Stimulated activated CD4-positive, alpha-beta T cell treated with anti-CD3 and anti-CD28 coated beads, TNF-alpha, amount 100 ng/mL, for 24 hours (primary cell): ENCODE data around the gene SUPT4H1.

Source experiments
- DNase-seq, 3 experiments: peaks; one replicate each; pipeline ENCODE4 v3.0.0-alpha.2; 2020; ENCODE audit warnings: low read depth in 3 of 3

SUPT4H1 gene

DNA sequence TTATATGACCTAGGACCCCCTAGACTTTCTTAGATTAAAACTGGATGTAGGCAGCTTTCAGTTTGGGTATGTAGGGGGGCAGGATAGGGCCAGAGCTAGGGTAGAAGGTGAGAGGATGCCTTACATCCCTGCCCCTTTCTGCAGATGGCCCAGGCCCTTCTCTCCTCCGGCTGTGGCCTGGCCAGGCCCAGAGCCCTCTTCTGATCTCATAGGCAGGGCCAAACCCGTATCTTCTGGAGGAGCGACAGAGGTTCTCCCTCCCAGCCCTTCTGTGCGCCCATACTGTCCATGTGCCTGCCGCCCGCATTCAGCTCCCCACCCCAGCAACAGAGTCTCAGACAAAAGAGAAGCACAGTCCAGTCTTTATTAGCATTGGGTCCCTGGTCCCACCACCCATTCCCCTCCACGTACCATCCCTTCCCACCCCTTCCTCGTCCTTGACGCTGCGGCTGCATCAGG lies 21.4 kb downstream of the SUPT4H1 start:
- peak in 1 of 3 experiments; percentile 58 for DNase-seq

- peak in 1 of 3 experiments; percentile 50 for DNase-seq
These were observed 22.0 kb downstream of the SUPT4H1 start for GRCh38 chr17:58329810-58330537.

- peak; percentile 78 to 90 (median 81) for DNase-seq
These were observed 22.8 kb downstream of the SUPT4H1 start for GRCh38 chr17:58329035-58329809.

GRCh38 chr17:58328195-58329034 lies 23.6 kb downstream of the SUPT4H1 start, which contains the start of gene TSPOAP1:
TSPOAP1 (minus strand) TSS chr17:58328795; CDS start chr17:58327920, 875 bp downstream.
- DNase-seq, result peak; percentile 74 to 89 (median 76)

GRCh38 chr17:58327363-58328194 lies 24.4 kb downstream of the SUPT4H1 start:
- peak in 1 of 3 experiments; percentile 65 for DNase-seq

GRCh38 chr17:58326609-58327362 lies 25.2 kb downstream of the SUPT4H1 start:
- DNase-seq, result no peak

- no peak for DNase-seq
These were observed 26.0 kb downstream of the SUPT4H1 start for GRCh38 chr17:58325976-58326468.

GRCh38 chr17:58325289-58325726 lies 26.7 kb downstream of the SUPT4H1 start:
- no peak for DNase-seq

- no peak for DNase-seq
These were observed 27.4 kb downstream of the SUPT4H1 start for GRCh38 chr17:58324409-58325288.

DNA sequence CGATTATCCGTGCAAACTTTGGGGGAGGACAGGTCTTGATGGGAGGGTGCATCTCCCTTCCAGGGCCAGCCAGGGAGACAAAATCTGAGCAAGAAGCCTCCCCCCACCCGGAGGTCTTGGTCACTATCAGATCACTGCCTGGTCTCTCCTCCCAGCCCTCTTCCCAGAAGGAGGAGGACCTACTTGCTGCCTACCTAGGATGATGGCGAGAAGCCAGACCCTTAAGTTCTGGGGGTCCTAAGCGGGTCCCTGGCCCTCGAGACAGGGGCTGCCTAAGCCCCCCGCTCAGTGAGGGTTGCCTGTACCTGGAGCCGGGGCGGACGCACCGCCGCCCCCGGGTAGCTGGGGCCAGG lies 28.0 kb downstream of the SUPT4H1 start:
- no peak for DNase-seq

DNA sequence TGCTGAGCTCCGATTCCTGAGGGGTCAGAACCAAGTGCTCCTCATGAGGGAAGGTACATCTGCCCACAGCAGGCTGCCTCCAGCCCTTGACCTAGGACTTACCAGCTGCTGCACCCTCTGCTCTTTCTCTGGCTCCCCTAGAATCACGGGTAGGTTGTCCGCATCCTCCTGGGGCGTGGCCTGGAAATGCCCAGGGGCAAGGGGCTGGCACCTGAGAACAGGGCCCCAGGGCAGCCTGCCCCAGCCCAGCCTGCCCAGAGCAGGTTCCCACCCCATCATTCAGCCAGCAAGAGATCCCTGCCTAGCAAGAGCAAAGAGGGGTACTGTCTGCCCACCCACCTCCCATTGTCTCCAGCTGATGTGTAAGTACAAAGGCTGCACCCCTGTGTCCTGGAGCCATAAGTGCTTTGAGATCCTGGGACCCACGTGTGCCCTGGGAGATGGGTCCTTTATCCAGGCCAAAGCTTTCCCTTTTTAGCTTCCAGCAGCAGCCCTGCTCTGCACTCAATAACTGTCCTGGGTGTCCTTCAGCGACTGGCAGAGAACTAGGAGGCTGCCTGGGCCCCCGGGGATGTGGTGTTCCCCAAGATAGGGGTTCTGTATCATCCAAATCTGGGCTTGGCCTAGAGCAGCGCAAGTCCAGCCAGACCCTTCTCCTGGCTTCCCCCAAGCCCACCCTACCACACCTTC lies 28.5 kb downstream of the SUPT4H1 start:
- DNase-seq, result no peak

DNA sequence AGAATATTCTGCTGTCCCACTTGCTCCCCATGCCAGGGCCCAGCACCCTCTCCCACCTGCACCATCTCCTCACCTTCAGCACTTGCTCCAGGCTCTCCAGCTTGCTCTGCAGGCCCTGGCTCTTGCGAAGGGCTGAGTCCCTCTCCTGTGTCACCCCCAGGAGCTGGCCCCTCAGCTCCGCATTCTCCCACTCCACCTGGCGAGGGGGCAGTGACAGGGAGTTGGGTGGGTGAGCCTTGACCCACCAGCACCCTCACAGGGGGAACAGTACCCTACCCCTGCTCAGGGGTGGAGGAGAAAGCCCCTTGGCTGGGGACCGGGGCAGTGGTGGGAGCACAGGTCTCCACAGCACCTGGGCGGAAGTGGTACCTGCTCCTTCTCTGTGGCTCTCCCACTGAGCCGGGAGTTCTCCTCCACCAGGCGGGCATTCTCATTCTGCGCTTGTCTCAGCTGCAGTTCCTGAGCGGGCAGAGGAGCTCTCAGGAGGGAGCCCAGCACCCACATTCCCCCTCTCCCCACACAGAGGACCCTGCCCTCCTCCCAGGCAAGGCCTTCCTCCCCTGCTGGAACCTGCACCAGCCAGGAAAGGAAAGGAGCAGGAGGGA lies 29.3 kb downstream of the SUPT4H1 start:
- no peak for DNase-seq

DNA sequence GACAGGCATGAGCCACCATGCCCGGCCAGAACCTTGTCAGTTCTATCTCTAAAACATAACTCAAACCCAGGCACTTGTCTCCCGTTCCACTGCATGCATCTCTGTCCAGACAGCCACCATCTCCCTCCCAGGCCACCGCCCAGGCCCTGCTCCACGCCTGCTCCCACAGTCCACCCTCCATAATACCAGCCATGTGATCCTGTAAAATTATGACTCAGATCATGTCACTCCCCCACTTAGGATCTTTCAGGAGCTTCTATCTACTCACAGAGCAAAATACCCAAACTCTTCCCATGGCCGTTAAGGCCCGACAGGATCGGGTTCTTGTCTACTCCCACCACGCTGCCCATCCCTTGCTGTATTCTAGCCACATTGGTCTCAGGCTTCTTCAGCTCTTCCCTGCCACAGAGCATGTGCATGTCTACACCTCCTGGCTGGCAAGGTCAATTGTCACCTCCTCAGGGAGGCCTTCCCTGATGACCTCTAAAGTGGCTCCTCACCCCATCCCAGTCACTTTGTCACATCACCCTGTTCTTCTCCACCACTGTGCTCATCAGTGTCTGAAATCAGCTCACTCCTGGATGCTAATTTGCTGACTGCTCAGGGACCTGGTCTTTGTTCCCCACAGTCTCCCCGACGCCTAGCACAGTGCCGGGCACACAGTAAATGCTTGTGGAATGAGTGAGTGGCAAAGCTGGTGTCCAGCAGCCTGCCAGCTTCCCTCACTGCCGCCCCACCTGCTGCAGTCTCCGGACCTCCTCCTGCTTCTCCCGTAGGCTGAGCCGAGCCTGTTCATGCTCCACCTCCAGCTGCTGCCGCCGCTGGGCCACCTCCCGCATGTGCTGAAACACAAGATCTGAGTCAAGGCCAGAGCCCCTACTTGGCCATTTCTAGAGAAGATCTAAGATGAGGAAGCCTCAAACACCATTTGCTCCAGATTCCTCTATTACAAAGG lies 30.2 kb downstream of the SUPT4H1 start:
- no peak for DNase-seq

- DNase-seq, result no peak
These were observed 31.3 kb downstream of the SUPT4H1 start for GRCh38 chr17:58320570-58321323.

DNA sequence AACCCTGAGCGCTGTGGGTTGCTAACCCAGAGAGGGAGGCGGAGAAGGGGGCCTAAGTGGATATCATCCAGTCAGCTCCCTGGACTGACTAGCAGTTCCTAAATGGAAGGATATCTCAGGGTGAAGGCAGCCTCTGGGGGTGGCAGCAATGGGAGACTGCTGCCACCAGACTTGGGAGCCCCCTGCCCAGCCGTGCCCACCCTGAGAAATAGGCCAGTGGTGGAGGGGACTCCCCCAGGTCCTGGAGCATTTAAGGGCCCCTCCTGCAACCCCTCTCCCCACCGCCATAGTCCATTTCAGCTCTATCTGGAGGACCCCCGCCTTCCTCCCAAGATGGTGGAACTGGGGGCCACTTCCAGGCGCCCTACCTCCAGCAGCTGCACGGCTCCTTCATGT lies 31.8 kb downstream of the SUPT4H1 start:
- DNase-seq, result no peak
